ENCODE data around the gene R3HDML.

DNA sequence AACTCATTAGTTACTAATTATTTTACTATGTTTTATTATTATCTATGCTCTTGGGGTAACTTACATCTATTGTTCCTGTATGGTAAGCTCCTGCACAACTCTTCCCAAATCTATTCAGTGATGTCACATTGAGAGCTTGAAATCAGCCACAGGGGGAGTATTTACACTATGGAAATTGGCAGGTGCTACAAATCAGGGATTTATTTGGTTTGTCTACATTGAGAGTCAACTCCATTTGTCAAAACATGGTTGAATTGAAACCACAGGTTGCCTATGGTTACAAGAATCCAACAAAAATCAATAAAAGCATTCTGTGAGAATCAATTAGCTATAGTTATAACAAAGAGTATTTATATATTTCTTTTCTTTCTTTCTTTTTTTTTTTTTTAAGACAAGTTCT is 22.0 kb upstream of the R3HDML start:
- TF ChIP-seq CTCF (IDR thresholded peaks at IDR 0.05) (no peak), POLR2A (IDR thresholded peaks at IDR 0.05) (no peak)

Measured in tibial nerve (tissue), 3 donors.